GM04504 (cell line): Measurements from ENCODE around the gene DGKQ.

Source experiments
- DNase-seq: peaks from one replicate; pipeline ENCODE4 v3.0.0-alpha.2; 2012; ENCODE audit warnings: low read depth

The DGKQ gene

GRCh38 chr4:972651-973424 lies 531 bp downstream of the DGKQ start:
- no peak for DNase-seq

- no peak for DNase-seq
Observed at GRCh38 chr4:971666-972500, 1.5 kb downstream of the DGKQ start.

GRCh38 chr4:970854-971520 lies 2.4 kb downstream of the DGKQ start:
- DNase-seq = no peak

GRCh38 chr4:970046-970745 lies 3.2 kb downstream of the DGKQ start:
- DNase-seq = no peak

GRCh38 chr4:968621-969394 lies 4.6 kb downstream of the DGKQ start:
- no peak for DNase-seq

GRCh38 chr4:968221-968620 lies 5.1 kb downstream of the DGKQ start:
- DNase-seq = no peak

- no peak for DNase-seq
Observed at GRCh38 chr4:967113-968104, 6.0 kb downstream of the DGKQ start.

- no peak for DNase-seq
Observed at GRCh38 chr4:966266-967112, 6.9 kb downstream of the DGKQ start.

- DNase-seq = no peak
Observed at GRCh38 chr4:965766-966134, 7.6 kb downstream of the DGKQ start.

GRCh38 chr4:965048-965765 lies 8.2 kb downstream of the DGKQ start:
- no peak for DNase-seq

- no peak for DNase-seq
Observed at GRCh38 chr4:964346-965025, 8.9 kb downstream of the DGKQ start.

GRCh38 chr4:963276-964225 lies 9.8 kb downstream of the DGKQ start:
- DNase-seq = no peak

- no peak for DNase-seq
Observed at GRCh38 chr4:962231-963208, 10.8 kb downstream of the DGKQ start.

GRCh38 chr4:961351-962230 lies 11.8 kb downstream of the DGKQ start:
- DNase-seq = no peak
